GM18507 (cell line): ENCODE data around the gene PTTG2.
A peak's percentile ranks its signal among the peaks of the same experiment; 100 is the strongest.

ENCODE experiments used
- DNase-seq: peaks from one replicate; pipeline ENCODE4 v3.0.0; 2011; ENCODE audit warnings: low read depth; ENCODE audit not compliant: insufficient read length; ENCODE audit errors: extremely low spot score
- FAIRE-seq: peaks from 2 replicates; lab custom pipeline; 2011; peaks lifted over from hg19 to GRCh38; lab: Jason Lieb, UNC

PTTG2 gene

GRCh38 chr4:37981844-37982720 lies 21.9 kb downstream of the PTTG2 start:
- FAIRE-seq (no peak), DNase-seq (no peak)

- no peak for DNase-seq
- no peak for FAIRE-seq
Measured at GRCh38 chr4:37982736-37983135, 22.5 kb downstream of the PTTG2 start.

- no peak for DNase-seq
- no peak for FAIRE-seq
Measured at GRCh38 chr4:37983951-37984350, 23.8 kb downstream of the PTTG2 start.

GRCh38 chr4:37985730-37986275 lies 25.6 kb downstream of the PTTG2 start:
- DNase-seq (no peak), FAIRE-seq (no peak)

- no peak for FAIRE-seq
- no peak for DNase-seq
Measured at GRCh38 chr4:37988670-37989069, 28.5 kb downstream of the PTTG2 start.

- FAIRE-seq (no peak), DNase-seq (no peak)
Measured at GRCh38 chr4:37989398-37990260, 29.4 kb downstream of the PTTG2 start.

GRCh38 chr4:37990731-37991245 lies 30.6 kb downstream of the PTTG2 start:
- DNase-seq (no peak), FAIRE-seq (no peak)

GRCh38 chr4:37991623-37992410 lies 31.6 kb downstream of the PTTG2 start:
- FAIRE-seq: no peak
- no peak for DNase-seq

- DNase-seq (no peak), FAIRE-seq (no peak)
Measured at GRCh38 chr4:37993806-37994205, 33.6 kb downstream of the PTTG2 start.

GRCh38 chr4:37994569-37994968 lies 34.4 kb downstream of the PTTG2 start:
- FAIRE-seq (peak; percentile 9), DNase-seq (no peak)

GRCh38 chr4:37995299-37995821 lies 35.2 kb downstream of the PTTG2 start:
- no peak for DNase-seq
- no peak for FAIRE-seq

- FAIRE-seq (no peak), DNase-seq (no peak)
Measured at GRCh38 chr4:37995981-37996775, 36.0 kb downstream of the PTTG2 start.

GRCh38 chr4:37998226-37998625 lies 38.0 kb downstream of the PTTG2 start:
- no peak for DNase-seq
- FAIRE-seq: no peak

GRCh38 chr4:37999000-37999716 lies 39.0 kb downstream of the PTTG2 start:
- FAIRE-seq (no peak), DNase-seq (no peak)

GRCh38 chr4:37999965-38000364 lies 39.8 kb downstream of the PTTG2 start:
- DNase-seq: no peak
- FAIRE-seq: no peak

GRCh38 chr4:38001927-38002326 lies 41.7 kb downstream of the PTTG2 start:
- no peak for FAIRE-seq
- DNase-seq: no peak

GRCh38 chr4:38002451-38003071 lies 42.4 kb downstream of the PTTG2 start:
- DNase-seq (no peak), FAIRE-seq (no peak)
